Measurements from ENCODE around the gene PCDHGA10. TPM values are rescaled to one million over a fixed set of nuclear protein-coding genes. Genes with fewer than 3 reads are reported as not detected.

Gene PCDHGA10
- total and polyA plus RNA-seq, 4 donors, result 0.89 to 12.9 (median 3.3) TPM

DNA sequence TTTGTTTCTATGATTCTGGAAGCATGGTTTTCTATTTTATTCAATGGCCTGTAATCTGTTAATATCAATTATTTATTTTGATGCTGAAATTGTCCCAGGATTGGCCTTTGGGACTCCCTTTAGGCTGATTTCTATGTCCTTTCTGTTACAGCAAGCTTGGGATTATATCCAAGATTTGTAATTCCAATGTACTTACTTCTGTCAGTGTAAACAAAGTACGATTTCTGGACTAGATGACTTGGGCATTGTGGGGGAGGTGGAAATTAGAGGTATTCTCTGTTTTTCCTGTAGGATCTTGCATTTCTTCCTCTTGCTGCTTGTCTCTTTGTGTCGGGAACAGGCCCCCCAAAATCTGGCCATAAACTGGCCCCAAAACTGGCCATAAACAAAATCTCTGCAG, 21.2 kb downstream of the PCDHGA10 start:
- Histone ChIP-seq H3K4me3 (no peak overlapping the region), H3K4me1 (ENCODE audit: control insufficient read depth in 5 of 5, insufficient read depth in 5 of 5, low read length in 5 of 5) (peaks cover 0 to 5% (median 0%) of the 10 kb centered on the region in 5 donors), H3K27ac (ENCODE audit: low read depth in 1 of 2, low read length in 1 of 2) (no peak overlapping the region), H3K36me3 (ENCODE audit: control insufficient read depth in 4 of 4, insufficient read depth in 4 of 4, low read length in 4 of 4) (peaks cover 0 to 10% (median 0%) of the 10 kb centered on the region in 4 donors), H3K9me3 (ENCODE audit: control insufficient read depth in 4 of 4, insufficient read depth in 3 of 4, low read length in 3 of 4) (peaks cover 4 to 36% (median 12%) of the 10 kb centered on the region in 4 donors), H3K27me3 (ENCODE audit: control insufficient read depth in 3 of 3, insufficient read depth in 3 of 3, low read length in 2 of 3) (no peaks in the 10 kb centered on the region), H3K9ac (ENCODE audit: insufficient read depth in 1 of 2, low read length in 2 of 2) (no peak overlapping the region)
- TF ChIP-seq, protein P1, sequence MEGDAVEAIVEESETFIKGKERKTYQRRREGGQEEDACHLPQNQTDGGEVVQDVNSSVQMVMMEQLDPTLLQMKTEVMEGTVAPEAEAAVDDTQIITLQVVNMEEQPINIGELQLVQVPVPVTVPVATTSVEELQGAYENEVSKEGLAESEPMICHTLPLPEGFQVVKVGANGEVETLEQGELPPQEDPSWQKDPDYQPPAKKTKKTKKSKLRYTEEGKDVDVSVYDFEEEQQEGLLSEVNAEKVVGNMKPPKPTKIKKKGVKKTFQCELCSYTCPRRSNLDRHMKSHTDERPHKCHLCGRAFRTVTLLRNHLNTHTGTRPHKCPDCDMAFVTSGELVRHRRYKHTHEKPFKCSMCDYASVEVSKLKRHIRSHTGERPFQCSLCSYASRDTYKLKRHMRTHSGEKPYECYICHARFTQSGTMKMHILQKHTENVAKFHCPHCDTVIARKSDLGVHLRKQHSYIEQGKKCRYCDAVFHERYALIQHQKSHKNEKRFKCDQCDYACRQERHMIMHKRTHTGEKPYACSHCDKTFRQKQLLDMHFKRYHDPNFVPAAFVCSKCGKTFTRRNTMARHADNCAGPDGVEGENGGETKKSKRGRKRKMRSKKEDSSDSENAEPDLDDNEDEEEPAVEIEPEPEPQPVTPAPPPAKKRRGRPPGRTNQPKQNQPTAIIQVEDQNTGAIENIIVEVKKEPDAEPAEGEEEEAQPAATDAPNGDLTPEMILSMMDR (IDR thresholded peaks at IDR 0.05; ENCODE audit: control extremely low read depth, extremely low read depth), result no peak
- ATAC-seq (ENCODE audit: insufficient read depth, low FRiP score) (no peak), DNase-seq (no peak)
- 73 to 85% methylated on average over 2 of the region's 2 CpGs for WGBS, 2 donors

DNA sequence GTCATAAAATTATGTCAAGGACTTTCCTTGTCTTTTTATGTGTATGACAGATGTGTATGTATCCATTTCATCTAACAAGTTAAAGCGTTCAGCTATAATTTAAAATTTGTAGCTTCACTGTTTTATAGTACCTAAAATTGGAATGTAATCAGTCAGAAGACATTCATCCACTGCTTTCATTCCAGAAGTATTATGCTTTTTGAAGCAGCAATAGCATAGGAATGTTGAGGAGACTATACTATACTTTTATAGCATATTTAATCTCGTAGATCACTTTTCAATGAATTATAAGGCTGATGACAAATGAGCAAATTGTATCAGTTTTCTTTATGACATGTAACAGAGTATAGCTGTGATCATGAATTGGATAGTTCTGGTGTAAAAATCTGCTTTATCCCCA, 24.4 kb downstream of the PCDHGA10 start:
- Histone ChIP-seq H3K4me1 (ENCODE audit: control insufficient read depth in 5 of 5, insufficient read depth in 5 of 5, low read length in 5 of 5) (peaks cover 0 to 2% (median 0%) of the 10 kb centered on the region in 5 donors), H3K27me3 (ENCODE audit: control insufficient read depth in 3 of 3, insufficient read depth in 3 of 3, low read length in 2 of 3) (no peaks in the 10 kb centered on the region), H3K27ac (ENCODE audit: low read depth in 1 of 2, low read length in 1 of 2) (no peak overlapping the region), H3K4me3 (no peak overlapping the region), H3K9ac (ENCODE audit: insufficient read depth in 1 of 2, low read length in 2 of 2) (no peak overlapping the region), H3K36me3 (ENCODE audit: control insufficient read depth in 4 of 4, insufficient read depth in 4 of 4, low read length in 4 of 4) (peaks cover 0 to 18% (median 2%) of the 10 kb centered on the region in 4 donors), H3K9me3 (ENCODE audit: control insufficient read depth in 4 of 4, insufficient read depth in 3 of 4, low read length in 3 of 4) (peaks cover 7 to 35% (median 17%) of the 10 kb centered on the region in 4 donors)
- DNase-seq (no peak), ATAC-seq (ENCODE audit: insufficient read depth, low FRiP score) (no peak)
- WGBS, 2 donors, result 94% methylated on average over 2 of the region's 2 CpGs
- TF ChIP-seq, protein P1 (IDR thresholded peaks at IDR 0.05; ENCODE audit: control extremely low read depth, extremely low read depth), result no peak

DNA sequence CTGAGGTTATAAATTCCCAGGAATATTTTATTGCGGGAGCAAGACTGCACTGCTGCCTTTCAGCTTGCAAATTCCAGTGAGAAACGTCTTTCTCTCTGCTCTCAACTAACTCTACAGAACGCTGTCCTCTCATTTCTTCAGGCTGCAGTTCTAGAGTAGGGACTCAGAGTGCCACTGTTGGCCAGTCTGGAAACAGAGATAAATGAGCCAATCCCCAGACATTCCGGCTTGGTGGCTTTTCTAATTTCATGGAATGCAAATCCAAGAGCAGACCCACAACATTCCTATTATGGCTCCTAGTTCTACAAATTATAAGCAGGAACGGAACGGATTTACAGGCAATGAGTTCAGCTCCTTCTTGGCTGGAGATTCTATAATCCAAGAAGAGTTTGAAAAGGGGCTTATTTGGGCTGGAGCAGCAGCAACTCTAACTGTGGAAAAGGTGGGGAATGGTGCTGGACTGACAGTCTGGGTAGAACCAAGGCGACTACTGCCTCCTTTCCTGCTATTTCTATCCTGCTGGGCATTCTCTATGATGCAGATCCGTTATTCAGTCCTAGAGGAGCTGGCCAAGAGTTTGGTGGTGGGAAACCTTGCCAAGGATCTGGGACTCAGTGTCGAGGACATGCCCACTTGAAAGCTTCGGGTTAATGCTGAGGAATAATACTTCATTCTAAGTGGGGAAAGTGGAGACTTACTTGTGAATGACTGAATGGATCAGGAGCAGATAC, 26.8 kb downstream of the PCDHGA10 start:
- TF ChIP-seq, protein P1 (IDR thresholded peaks at IDR 0.05; ENCODE audit: control extremely low read depth, extremely low read depth), result no peak
- Histone ChIP-seq H3K36me3 (ENCODE audit: control insufficient read depth in 4 of 4, insufficient read depth in 4 of 4, low read length in 4 of 4) (peaks cover 0 to 18% (median 2%) of the 10 kb centered on the region in 4 donors), H3K27ac (ENCODE audit: low read depth in 1 of 2, low read length in 1 of 2) (no peak overlapping the region), H3K9me3 (ENCODE audit: control insufficient read depth in 4 of 4, insufficient read depth in 3 of 4, low read length in 3 of 4) (peaks cover 10 to 25% (median 18%) of the 10 kb centered on the region in 4 donors), H3K4me1 (ENCODE audit: control insufficient read depth in 5 of 5, insufficient read depth in 5 of 5, low read length in 5 of 5) (no peaks in the 10 kb centered on the region), H3K27me3 (ENCODE audit: control insufficient read depth in 3 of 3, insufficient read depth in 3 of 3, low read length in 2 of 3) (no peaks in the 10 kb centered on the region), H3K4me3 (no peak overlapping the region), H3K9ac (ENCODE audit: insufficient read depth in 1 of 2, low read length in 2 of 2) (no peak overlapping the region)
- ATAC-seq (ENCODE audit: insufficient read depth, low FRiP score) (no peak), DNase-seq (no peak)
- 66 to 73% methylated on average over 10 of the region's 10 CpGs for WGBS, 2 donors

Measured in lung (tissue), 12 donors.